B cell (primary cell): ENCODE data around the gene KRTAP5-2. TPM values are rescaled to one million over a fixed set of nuclear protein-coding genes. Genes with fewer than 3 reads are reported as not detected.

Experiments used
- ATAC-seq: fragments of 200-7000 bp; cut with Tn5 transposase; one replicate; pipeline ENCODE4 v1.10.0; 2021; ENCODE audit warnings: low read depth, mild to moderate bottlenecking, moderate number of reproducible peaks, moderate library complexity
- CTCF ChIA-PET: fragments of 350-600 bp; sonication (Branson Sonifier 250); formaldehyde crosslinking; loops from one replicate; lab custom pipeline; 2021; ENCODE audit warnings: antibody characterized with exemption, inconsistent platforms; lab: Charles Lee
- POLR2A ChIA-PET: fragments of 350-600 bp; sonication (Branson Sonifier 250); formaldehyde crosslinking; loops from one replicate; lab custom pipeline; 2021; ENCODE audit warnings: antibody characterized with exemption; lab: Charles Lee
- DNase-seq: peaks from one replicate; pipeline ENCODE4 v3.0.0; 2013
- H2AFZ ChIP-seq: 2 replicates; pipeline ENCODE4 v1.6.1; 2012; ENCODE audit warnings: mild to moderate bottlenecking, low read depth, low read length; ENCODE audit not compliant: insufficient read depth, poor library complexity, severe bottlenecking
- H3K27ac ChIP-seq, 2 donors: 1 replicate in 1 of 2; 2 replicates in 1 of 2; pipeline ENCODE4 v1.5.1; 2012 to 2013; ENCODE audit warnings: low read length in 2 of 2, mild to moderate bottlenecking in 2 of 2, moderate library complexity in 1 of 2
- H3K27me3 ChIP-seq, 4 experiments: fragments of 200-600 bp in 1 of 4; sonication (generic) in 1 of 4; replicated peaks in 1 of 4; 1 replicate in 2 of 4; 2 replicates in 2 of 4; pipeline versions ENCODE4 v1.6.1 to v1.7.0; 2013 to 2016; ENCODE audit warnings: low read length in 3 of 4, mild to moderate bottlenecking in 2 of 4, mixed read lengths in 1 of 4, moderate library complexity in 1 of 4; ENCODE audit not compliant: insufficient read depth in 4 of 4, control insufficient read depth in 3 of 4; ENCODE audit errors: control extremely low read depth in 1 of 4
- H3K36me3 ChIP-seq, 2 experiments: replicated peaks in 1 of 2; 1 replicate in 1 of 2; 2 replicates in 1 of 2; pipeline versions ENCODE4 v1.6.1 to v1.7.1; 2013; ENCODE audit warnings: low read length in 1 of 2; ENCODE audit not compliant: insufficient read depth in 2 of 2, control insufficient read depth in 1 of 2; ENCODE audit errors: control extremely low read depth in 1 of 2, extremely low read depth in 1 of 2
- H3K4me1 ChIP-seq, 2 donors: fragments of 200-600 bp in 1 of 2; sonication (generic) in 1 of 2; 1 replicate in 1 of 2; 2 replicates in 1 of 2; pipeline versions ENCODE4 v1.5.1 to v1.6.1; 2013 to 2017; ENCODE audit warnings: low read length in 2 of 2; ENCODE audit not compliant: control insufficient read depth in 2 of 2, insufficient read depth in 2 of 2
- H3K4me2 ChIP-seq: replicated peaks from 2 replicates; pipeline ENCODE3; 2012; ENCODE audit warnings: mild to moderate bottlenecking, low read depth, low read length; ENCODE audit not compliant: poor library complexity, severe bottlenecking
- H3K4me3 ChIP-seq, 5 experiments: fragments of 200-600 bp in 1 of 5; sonication (generic) in 1 of 5; 1 replicate in 3 of 5; 2 replicates in 2 of 5; pipeline versions ENCODE4 v1.5.1 to v1.7.0; 2011 to 2016; ENCODE audit warnings: low read length in 4 of 5, mild to moderate bottlenecking in 4 of 5, low read depth in 2 of 5, control low read depth in 1 of 5, moderate library complexity in 1 of 5; ENCODE audit not compliant: insufficient read depth in 1 of 5; ENCODE audit errors: control extremely low read depth in 1 of 5, extremely low read depth in 1 of 5
- H3K79me2 ChIP-seq: fragments of 200-600 bp; sonication (generic); one replicate; pipeline ENCODE4 v1.6.0; 2016; ENCODE audit warnings: low read length; ENCODE audit not compliant: control insufficient read depth, insufficient read depth
- H3K9ac ChIP-seq: fragments of 200-600 bp; sonication (generic); 2 replicates; pipeline ENCODE4 v1.6.1; 2017; ENCODE audit warnings: mild to moderate bottlenecking, low read length, moderate library complexity
- H3K9me3 ChIP-seq, 3 donors: one replicate each; pipeline versions ENCODE4 v1.6.1 to v1.7.1; 2013; ENCODE audit warnings: low read length in 2 of 3; ENCODE audit not compliant: control insufficient read depth in 2 of 3, insufficient read depth in 1 of 3; ENCODE audit errors: control extremely low read depth in 1 of 3
- H4K20me1 ChIP-seq: 2 replicates; pipeline ENCODE4 v1.6.0; 2012; ENCODE audit warnings: mild to moderate bottlenecking, low read length; ENCODE audit not compliant: insufficient read depth, control insufficient read depth, poor library complexity, severe bottlenecking
- H3K27ac Mint-ChIP-seq: one replicate; pipeline ENCODE4 v1.8.0; 2021; ENCODE audit warnings: mixed read lengths
- H3K27me3 Mint-ChIP-seq: one replicate; pipeline ENCODE4 v1.8.0; 2021; ENCODE audit warnings: mixed read lengths
- H3K4me1 Mint-ChIP-seq: one replicate; pipeline ENCODE4 v1.8.0; 2021; ENCODE audit warnings: mixed read lengths
- H3K4me3 Mint-ChIP-seq: one replicate; pipeline ENCODE4 v1.8.0; 2021; ENCODE audit warnings: mixed read lengths
- H3K9me3 Mint-ChIP-seq: one replicate; pipeline ENCODE4 v1.8.0; 2022; ENCODE audit warnings: mixed read lengths; ENCODE audit not compliant: insufficient read depth
- CTCF ChIP-seq: fragments of 200-600 bp; IDR thresholded peaks from one replicate; pipeline ENCODE4 v1.8.0; 2022; ENCODE audit warnings: antibody characterized with exemption, mild to moderate bottlenecking
- EZH2 ChIP-seq: IDR thresholded peaks from 2 replicates; pipeline ENCODE4 v1.6.1; 2012; ENCODE audit warnings: borderline replicate concordance, low read depth, mild to moderate bottlenecking, moderate library complexity, low read length; ENCODE audit not compliant: insufficient read depth, poor library complexity, severe bottlenecking
- WGBS: methylation state at CpG from one replicate; pipeline ENCODE4 v1.1.5; 2013; ENCODE audit warnings: missing lambda C conversion rate; ENCODE audit not compliant: insufficient coverage; 5-methylcytosine and 5-hydroxymethylcytosine counted together
- intact Hi-C: fragments of 100-400 bp; cut with micrococcal nuclease; formaldehyde crosslinking; loops from one replicate; pipeline ENCODE4 v1.10.0; 2022
- polyA plus RNA-seq: library from polyadenylated mRNA; depleted of rRNA; stranded (reverse); fragments of >200 nt; gene quantifications from 2 replicates; pipeline ENCODE4 v1.2.3, GENCODE V29; 2012
- total RNA-seq, 2 donors: library from RNA; stranded (reverse); fragments of 120-200 nt in 1 of 2; gene quantifications; 1 replicate in 1 of 2; 2 replicates in 1 of 2; pipeline versions ENCODE4 v1.2.3 to v1.2.4, GENCODE V29; 2013 to 2022

Gene KRTAP5-2
- total and polyA plus RNA-seq, 2 donors (not counting 1 experiment from before 2014, with no cell fraction given), result 0.36 TPM; not detected in 1

GRCh38 chr11:1639102-1639620 is 41.1 kb upstream of the KRTAP5-2 start:
- Histone ChIP-seq H3K27me3 (peaks cover 0 to 21% (median 2%) of the 10 kb centered on the region in 4 experiments), H3K4me1 (no peaks in the 10 kb centered on the region), H3K9ac (no peak overlapping the region), H2AFZ (no peak overlapping the region), H3K36me3 (no peaks in the 10 kb centered on the region), H3K4me2 (no peak overlapping the region), H3K79me2 (no peaks in the 10 kb centered on the region), H3K27ac (no peak overlapping the region), H3K9me3 (no peaks in the 10 kb centered on the region), H4K20me1 (no peaks in the 10 kb centered on the region), H3K4me3 (no peak overlapping the region)
- ChIA-PET POLR2A (no interaction called here), CTCF (interaction anchor here (0.8 to 2.6 kb wide), 9 partner anchors 8 to 512 kb away, joined by 3 to 18 read pairs (median 6); partner anchors contain the start of gene KRTAP5-2)
- H3K27ac Mint-ChIP-seq, result no peak overlapping the region
- H3K4me3 Mint-ChIP-seq, result no peak overlapping the region
- intact Hi-C loops, result no loop called here
- H3K27me3 Mint-ChIP-seq, result peaks cover 24% of the 10 kb centered on the region
- H3K4me1 Mint-ChIP-seq, result no peaks in the 10 kb centered on the region
- no peak for ATAC-seq
- TF ChIP-seq EZH2, result no peak
- TF ChIP-seq CTCF, result no peak
- no peak for DNase-seq
- no peaks in the 10 kb centered on the region for H3K9me3 Mint-ChIP-seq
- WGBS, result 75% methylated on average over 9 of the region's 18 CpGs

DNA sequence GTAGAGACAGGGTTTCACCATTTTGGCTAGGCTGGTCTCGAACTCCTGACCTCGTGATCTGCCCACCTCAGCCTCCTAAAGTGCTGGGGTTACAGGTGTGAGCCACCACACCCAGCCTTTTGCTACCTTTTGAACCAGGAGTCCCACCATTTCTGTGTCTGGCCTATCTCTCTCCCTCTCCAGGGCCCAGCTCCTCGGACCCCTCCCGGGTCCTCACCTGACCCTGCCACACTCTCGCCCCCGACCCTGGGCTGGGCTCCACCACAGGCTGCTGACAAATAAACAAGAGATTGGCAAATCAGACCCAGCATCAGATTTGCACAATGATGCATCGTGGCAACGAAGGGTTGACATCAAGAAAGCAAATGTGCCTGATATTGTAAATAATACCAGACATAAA is 40.2 kb upstream of the KRTAP5-2 start:
- TF ChIP-seq CTCF (no peak), EZH2 (no peak)
- Histone ChIP-seq H3K9ac (no peak overlapping the region), H3K36me3 (no peaks in the 10 kb centered on the region), H3K4me2 (no peak overlapping the region), H3K27me3 (peaks cover 0 to 21% (median 2%) of the 10 kb centered on the region in 4 experiments), H3K4me3 (no peak overlapping the region), H3K4me1 (no peaks in the 10 kb centered on the region), H3K9me3 (no peaks in the 10 kb centered on the region), H2AFZ (no peak overlapping the region), H3K27ac (no peak overlapping the region), H3K79me2 (no peaks in the 10 kb centered on the region), H4K20me1 (no peaks in the 10 kb centered on the region)
- ATAC-seq (no peak), DNase-seq (no peak)
- intact Hi-C loops, result no loop called here
- WGBS, result 88% methylated on average over 6 of the region's 8 CpGs
- ChIA-PET CTCF (interaction anchor here (1.3 to 1.8 kb wide), 2 partner anchors 10 to 91 kb away, joined by 3 to 6 read pairs; no protein-coding TSS in a partner anchor), POLR2A (no interaction called here)
- Mint-ChIP-seq H3K9me3 (no peaks in the 10 kb centered on the region), H3K27me3 (peaks cover 26% of the 10 kb centered on the region), H3K4me1 (no peaks in the 10 kb centered on the region), H3K4me3 (no peak overlapping the region), H3K27ac (no peak overlapping the region)
